HG02870 (cell line): ENCODE data around the gene PLEKHM2.

Experiments used
- ATAC-seq: cut with Tn5 transposase; IDR thresholded peaks from one replicate; pipeline ENCODE4 v1.9.1; 2021; ENCODE audit warnings: mild to moderate bottlenecking, moderate library complexity; ENCODE audit not compliant: unreplicated experiment

The PLEKHM2 gene

DNA sequence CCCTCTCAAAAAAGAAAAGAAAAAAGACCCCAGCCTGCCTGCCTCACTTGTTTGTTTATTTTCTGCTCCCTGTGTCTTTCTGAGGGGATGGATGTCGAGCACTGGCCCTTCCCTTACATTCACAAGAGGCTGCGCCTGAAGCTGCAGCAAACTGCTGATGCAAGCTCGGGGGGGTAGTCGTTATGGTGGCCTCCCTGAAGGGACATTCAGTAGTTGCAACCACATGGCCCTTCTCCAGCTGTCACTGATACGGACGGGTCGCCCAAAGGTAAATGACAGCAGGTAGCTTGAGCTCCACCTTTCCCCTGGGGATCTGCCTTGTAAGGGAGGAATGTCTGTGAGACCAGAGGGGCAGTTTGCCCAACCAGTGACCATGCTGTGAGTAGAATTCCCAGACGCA lies 17.7 kb downstream of the PLEKHM2 start:
- ATAC-seq = no peak

DNA sequence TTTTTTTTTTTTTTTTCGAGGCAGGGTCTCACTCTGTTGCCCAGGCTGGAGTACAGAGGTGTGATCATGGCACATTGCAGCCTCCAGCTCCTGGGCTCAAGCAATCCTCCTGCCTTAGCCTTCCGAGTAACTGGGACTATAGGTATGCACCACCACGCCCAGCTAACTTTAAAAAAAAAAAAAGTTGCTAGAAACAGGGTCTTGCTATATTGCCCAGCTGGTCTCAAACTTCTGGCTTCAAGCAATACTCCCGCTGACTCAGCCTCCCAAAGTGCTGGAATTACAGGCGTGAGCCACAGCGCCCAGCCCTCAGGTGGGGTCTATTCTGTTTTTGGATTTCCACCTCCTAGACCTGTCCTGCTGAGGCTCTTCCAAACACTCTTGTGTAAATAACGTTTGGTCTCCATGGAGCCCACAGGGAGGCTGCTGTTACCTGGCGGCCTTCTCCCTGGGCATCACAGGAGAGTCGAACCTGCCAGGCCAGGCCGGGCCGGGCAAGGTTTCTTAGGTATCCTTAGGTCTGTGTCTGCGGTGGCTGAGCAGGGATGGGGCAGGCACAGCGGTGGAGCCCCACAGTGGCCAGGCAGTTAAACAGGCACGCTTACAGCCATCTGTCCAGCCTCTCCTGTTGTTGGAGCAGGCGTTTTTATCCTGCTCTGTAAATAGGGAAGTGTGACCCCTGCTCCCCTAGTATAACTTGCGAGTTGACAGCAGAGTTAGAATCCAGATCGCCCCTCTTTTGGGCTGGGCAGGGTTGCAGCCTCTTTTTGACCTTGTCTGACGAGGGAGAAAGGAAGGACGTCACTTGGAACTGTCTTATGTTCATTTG lies 18.8 kb downstream of the PLEKHM2 start:
- ATAC-seq = no peak

GRCh38 chr1:15703562-15703961 lies 19.4 kb downstream of the PLEKHM2 start:
- no peak for ATAC-seq

DNA sequence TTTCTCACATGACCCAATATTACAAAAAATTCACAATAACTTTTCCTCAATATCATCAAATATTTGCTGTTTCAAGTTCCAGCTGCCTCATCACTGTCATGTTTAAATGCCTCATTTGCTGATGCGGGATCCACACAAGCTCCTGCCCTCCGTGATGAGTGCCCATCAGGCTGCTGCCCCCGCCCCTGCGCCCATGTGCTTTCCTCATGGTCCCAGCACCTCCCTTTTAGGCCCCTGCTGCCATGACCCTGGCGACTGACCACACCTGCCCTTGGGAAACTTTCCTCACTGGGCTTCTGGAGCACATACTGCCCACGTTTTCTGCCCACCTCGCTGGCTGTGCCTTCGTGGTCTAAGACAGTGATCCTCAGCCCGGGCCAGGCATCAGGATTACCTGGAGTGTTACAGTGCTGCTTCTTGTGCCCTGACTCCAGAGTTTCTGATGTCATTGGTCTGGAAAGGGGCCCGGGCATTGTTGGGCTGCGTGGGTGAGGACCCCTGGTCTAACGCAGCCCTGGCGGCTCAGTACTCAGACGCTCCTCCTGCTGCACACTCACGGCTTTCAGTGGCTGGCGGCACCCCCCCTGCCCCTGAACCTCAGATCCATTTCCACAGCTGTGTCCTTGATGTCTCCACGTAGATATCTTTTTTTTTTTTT lies 20.5 kb downstream of the PLEKHM2 start:
- no peak for ATAC-seq

- no peak for ATAC-seq
Measured at GRCh38 chr1:15705184-15705566, 21.1 kb downstream of the PLEKHM2 start.

DNA sequence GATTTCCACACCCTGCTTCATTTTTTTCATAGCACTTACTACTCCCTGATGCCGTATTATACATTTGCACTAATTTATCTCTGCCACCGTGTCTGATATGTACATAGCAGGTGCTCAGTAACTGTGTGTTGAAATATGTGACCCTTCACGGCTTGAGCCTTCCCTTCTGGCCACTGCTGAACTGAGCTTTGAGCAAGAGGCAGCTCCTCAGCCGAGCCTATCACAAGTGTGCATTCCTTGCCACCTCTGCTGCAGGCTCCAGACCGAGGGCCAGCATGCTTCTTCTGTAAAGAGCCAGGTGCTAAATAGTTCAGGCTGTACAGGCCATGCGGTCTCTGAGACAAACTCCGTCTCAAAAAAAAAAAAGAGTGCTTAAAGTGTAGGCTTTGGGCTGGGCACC lies 22.6 kb downstream of the PLEKHM2 start:
- no peak for ATAC-seq

- ATAC-seq = no peak
Measured at GRCh38 chr1:15707239-15707925, 23.3 kb downstream of the PLEKHM2 start.

DNA sequence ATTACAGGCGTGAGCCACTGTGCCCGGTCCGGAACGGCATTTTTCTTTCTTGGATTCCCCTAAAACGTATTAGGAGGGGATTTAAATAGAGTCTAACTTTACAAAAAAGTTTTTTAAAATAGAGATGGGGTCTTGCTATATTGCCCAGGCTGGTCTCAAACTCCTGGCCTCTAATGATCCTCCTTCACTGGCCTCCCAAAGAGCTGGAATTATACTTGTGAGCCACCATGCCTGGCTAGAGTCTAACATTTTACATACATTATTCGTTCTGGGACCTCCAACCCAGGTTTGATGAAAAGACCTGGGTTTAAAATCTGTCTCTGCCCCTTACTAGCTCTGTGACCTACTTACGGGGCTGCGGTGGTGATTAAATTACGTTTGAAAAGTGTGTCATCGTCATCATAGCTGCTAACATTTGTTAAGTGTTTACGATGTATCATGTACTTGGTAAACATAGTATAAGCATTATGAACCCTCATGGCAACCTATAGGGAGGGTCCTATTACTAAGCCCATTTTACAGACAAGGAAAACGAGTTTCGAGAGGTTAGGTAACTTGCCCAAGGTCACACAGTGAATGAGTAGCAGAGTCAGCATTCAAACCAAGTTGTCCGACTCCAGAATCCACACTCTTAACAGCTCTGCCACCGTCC lies 24.5 kb downstream of the PLEKHM2 start:
- no peak for ATAC-seq

DNA sequence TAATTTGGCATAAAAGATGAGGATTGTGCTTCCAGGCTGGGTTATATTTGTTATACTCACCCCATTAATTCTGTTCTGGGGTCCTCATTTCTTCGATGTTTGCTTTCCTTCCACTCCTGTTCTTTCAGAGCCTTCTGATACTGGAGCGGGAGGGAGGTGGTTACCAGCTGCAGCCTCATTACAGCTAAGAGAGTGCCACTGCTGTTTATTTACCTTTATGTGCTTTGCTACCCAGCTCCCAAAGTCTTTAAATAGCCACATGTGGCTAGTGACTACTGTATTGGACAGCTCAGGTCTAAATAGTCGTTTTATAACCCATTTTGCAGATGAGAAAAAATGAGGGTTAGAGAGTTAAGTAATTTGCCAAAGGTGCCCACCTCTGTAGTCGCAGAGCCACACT lies 25.1 kb downstream of the PLEKHM2 start:
- no peak for ATAC-seq

- no peak for ATAC-seq
Measured at GRCh38 chr1:15712168-15712567, 28.0 kb downstream of the PLEKHM2 start.

DNA sequence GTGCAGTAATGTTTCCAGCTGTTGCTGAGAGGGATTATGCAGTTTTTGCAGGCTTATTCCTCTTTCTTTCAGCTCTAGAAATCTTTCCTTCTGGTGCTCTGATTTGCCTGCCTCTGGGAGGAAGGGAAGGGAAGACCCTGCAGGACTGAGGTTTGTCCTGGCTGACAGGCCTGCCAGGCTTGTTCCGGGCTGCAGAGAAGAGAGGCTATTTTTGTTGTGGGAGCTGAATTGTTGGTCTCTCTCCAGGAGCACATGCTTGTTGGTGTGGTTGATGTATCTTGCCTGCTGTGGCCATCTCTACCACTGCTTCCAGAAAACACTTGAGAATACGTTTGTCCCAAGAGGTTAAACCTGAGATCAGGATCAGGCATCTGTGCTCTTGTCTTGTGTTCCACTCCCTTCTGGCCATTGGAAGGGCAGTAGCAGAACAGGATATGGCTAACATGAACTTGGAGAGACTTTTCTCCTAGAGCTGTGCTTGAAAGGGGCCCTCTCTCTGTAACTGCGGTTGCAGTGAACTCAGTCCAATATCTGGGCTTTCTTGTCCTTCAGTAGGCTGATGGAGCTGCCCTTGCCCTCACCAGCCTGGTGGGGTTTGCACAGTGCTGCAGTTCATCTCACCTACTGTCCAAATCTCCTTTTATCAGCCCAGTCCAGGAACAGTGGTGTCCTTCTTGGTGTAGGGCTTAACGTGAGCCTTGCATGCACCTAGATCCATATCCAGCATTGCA lies 30.5 kb downstream of the PLEKHM2 start:
- no peak for ATAC-seq

DNA sequence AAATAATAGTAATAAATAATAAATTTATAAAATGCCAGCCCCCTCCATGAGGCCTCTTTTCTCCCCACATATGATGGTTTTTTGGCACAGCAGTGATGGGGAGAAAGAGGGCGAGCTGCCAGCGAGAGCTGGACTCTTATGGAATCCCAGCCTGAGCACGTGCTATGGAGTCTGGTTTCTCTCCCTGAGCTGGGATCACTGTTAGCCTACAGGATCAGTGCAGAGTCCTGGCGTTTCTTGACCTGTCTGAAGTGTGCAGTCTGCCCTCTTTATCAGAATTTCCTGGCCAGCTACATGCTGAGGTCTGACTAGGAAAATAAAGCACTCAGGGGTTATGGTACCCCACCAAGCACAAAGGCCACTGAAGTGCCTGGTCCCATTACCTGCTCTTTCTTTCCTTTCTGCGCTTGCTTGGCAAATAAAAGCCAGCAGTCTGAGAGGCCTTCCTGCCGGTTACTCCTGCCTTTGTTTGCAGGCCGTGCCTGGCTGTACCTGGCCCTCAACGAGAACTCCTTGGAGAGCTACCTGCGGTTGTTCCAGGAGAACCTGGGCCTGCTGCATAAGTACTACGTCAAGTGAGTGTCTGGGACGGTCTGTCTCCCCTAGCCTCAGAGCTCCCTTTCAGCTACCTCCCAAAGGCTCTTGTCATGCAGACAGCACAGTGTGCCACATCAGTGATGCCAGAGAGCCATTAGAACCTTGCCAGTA lies 33.5 kb downstream of the PLEKHM2 start:
- no peak for ATAC-seq

- ATAC-seq = no peak
Measured at GRCh38 chr1:15718199-15718601, 34.1 kb downstream of the PLEKHM2 start.

DNA sequence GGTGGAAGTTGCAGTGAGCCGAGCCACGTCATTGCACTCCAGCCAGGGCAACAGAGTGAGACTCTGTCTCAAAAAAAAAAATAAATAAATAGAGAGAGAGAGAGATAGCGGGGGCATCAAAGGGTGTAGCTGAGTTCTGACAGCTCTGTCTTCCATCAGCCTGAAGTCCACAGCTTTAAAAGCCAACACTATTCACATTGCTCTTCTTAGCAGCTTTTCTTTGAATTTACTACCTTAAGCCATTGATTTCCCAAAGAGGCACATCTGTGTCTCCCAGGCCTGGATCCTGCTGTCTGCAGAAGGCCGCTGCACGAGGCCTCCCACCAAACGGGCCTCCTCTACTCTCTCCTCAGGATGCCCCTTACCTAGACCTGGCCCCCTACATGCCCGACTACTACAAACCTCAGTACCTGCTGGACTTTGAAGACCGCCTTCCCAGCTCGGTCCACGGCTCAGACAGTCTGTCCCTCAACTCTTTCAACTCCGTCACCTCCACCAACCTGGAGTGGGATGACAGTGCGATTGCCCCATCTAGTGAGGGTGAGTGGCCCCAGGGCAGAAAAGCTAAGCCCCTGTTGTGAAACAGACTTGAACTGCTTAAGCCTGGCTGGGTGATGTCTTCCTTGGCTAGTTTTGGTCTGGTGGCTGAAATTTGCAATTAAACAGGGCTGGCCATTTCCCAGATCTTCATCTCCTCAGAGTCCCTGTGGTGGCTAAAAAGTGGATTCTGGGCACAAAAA lies 35.4 kb downstream of the PLEKHM2 start:
- no peak for ATAC-seq

- no peak for ATAC-seq
Measured at GRCh38 chr1:15720861-15721260, 36.7 kb downstream of the PLEKHM2 start.

DNA sequence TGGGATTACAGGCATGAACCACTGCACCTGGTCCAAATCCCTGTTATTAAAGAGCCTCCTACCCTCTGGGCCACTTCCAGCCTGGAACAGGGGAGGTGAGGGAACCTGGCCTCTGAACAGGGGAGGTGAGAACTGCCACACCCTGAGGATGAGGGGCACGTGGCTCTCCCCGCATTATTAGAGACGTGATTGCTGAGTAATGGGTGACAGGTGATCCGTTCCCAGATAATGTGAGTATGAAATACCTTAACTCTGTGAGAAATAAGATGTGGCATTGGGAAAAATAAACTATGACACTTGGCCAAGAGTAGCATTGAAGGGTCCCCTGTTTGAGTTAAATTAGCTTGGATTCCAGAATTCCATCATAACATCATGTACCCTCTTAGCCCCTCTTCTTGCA lies 38.3 kb downstream of the PLEKHM2 start:
- no peak for ATAC-seq

GRCh38 chr1:15722836-15723532 lies 38.9 kb downstream of the PLEKHM2 start:
- no peak for ATAC-seq

- no peak for ATAC-seq
Measured at GRCh38 chr1:15723631-15724246, 39.6 kb downstream of the PLEKHM2 start.
